UCSD-AML1 (cell line): Measurements from ENCODE around the gene ZFP64.
A peak's percentile ranks its signal among the peaks of the same experiment; 100 is the strongest.

Source experiments
- DNase-seq: peaks from one replicate; lab custom pipeline; 2025; ENCODE audit not compliant: unreplicated experiment; lab: John Stamatoyannopoulos, UW

The ZFP64 gene

DNA sequence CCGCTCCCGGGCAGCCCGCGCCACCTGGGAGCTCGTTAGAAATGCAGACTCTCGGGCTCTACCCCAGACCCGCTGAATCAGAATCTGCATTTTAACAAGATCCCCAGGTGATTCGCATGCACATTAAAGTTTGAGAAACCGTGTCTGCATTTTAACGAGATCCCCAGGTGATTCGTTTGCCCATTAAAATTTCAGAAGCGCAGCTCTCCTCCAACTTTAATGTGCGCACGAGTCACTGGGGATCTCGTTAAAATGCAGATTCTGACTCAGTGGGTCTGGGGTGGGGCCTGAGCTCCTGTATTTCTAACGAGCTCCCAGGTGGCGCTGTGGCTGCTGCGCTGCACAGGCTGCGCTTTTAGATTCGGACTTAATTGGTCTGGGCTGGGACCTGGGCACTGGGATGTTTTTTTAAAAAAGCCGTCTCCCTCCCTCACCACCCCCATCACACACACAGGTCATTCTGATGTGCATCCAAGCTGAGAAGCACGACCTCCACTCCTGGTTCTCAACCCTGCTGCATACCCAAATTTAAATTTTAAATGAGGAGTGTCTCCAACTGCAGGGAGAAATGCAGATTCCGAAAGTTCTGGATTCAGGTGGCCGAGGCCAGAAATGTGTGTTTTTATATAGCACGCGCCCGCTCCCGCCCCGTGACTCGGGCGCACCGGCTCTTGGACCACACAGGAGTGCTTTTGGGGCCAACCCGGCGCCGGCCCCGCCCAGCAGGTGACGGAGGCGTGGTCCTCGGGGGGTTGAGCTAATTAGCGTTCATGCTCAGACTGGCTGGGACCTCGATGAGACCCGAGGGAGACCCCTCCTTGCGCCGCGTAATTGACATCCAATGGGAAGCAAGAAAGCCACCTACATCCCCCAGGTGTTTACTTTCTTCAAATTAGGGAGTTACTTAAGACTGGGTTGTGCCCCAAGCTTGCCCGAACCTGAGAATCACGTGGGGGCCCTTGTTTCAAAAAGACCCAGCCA lies 85.8 kb downstream of the ZFP64 start:
- no peak for DNase-seq

GRCh38 chr20:52104546-52105441 lies 86.8 kb downstream of the ZFP64 start:
- no peak for DNase-seq

GRCh38 chr20:52103913-52104545 lies 87.5 kb downstream of the ZFP64 start:
- peak; percentile 91 for DNase-seq

GRCh38 chr20:52103335-52103912 lies 88.2 kb downstream of the ZFP64 start:
- DNase-seq: peak; percentile 91

DNA sequence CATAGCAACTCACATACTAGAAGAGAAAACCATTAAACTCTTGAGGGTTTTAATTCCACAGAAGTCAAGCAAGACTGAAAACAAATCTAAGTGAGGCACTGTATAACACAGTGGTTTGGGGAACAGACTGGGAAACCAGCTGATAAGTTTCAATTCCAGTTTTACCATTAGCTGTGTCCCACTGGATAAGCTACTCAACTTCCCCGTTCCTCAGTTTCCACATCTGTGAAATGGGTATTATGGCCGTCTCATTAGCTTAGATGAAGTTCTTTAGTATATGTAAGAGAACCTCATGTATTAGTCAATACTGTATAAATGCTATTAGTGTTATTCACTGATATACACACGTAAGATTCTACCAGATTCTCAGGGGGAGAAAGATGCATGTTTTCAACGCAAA lies 89.0 kb downstream of the ZFP64 start:
- no peak for DNase-seq

GRCh38 chr20:52102126-52102525 lies 89.5 kb downstream of the ZFP64 start:
- no peak for DNase-seq
